AG09309 (cell line): ENCODE data around the gene ADGRB2.

Source experiments
- DNase-seq: peaks from one replicate; pipeline ENCODE4 v3.0.0-alpha.2; 2010; ENCODE audit warnings: low read depth
- H3K4me3 ChIP-seq: 2 replicates; pipeline ENCODE4 v1.5.1; 2011; ENCODE audit warnings: mild to moderate bottlenecking, low read depth, low read length, moderate library complexity; ENCODE audit not compliant: control insufficient read depth
- TF ChIP-seq, protein P1 (sequence below): IDR thresholded peaks from 2 replicates; pipeline ENCODE4 v1.5.1; 2011; ENCODE audit warnings: mild to moderate bottlenecking, low read depth, low read length, inconsistent platforms; ENCODE audit not compliant: insufficient read depth, control insufficient read depth; ENCODE audit errors: missing control alignments

The ADGRB2 gene

DNA sequence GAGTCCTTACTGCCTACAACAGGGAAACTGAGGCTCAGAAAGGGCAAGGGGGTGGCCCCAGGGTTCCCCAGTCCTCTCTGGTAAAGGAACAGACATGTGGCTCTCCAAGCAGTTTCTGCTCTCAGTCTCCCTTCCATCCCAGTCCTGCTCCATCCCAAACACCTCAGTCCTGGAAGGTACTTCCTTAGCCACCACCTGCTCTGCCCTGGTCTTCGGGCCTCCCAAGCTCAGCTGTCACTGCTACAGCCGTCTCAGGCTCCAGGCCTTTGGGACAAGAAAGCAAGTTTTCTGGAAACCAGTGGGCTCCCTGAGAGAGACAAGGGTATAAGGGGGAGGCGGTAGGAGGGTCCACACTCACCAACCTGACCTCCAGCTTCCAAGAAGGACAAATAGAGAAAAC is 23.1 kb upstream of the ADGRB2 start:
- DNase-seq, result no peak
- TF ChIP-seq, protein P1, sequence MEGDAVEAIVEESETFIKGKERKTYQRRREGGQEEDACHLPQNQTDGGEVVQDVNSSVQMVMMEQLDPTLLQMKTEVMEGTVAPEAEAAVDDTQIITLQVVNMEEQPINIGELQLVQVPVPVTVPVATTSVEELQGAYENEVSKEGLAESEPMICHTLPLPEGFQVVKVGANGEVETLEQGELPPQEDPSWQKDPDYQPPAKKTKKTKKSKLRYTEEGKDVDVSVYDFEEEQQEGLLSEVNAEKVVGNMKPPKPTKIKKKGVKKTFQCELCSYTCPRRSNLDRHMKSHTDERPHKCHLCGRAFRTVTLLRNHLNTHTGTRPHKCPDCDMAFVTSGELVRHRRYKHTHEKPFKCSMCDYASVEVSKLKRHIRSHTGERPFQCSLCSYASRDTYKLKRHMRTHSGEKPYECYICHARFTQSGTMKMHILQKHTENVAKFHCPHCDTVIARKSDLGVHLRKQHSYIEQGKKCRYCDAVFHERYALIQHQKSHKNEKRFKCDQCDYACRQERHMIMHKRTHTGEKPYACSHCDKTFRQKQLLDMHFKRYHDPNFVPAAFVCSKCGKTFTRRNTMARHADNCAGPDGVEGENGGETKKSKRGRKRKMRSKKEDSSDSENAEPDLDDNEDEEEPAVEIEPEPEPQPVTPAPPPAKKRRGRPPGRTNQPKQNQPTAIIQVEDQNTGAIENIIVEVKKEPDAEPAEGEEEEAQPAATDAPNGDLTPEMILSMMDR, result no peak
- H3K4me3 ChIP-seq, result no peak overlapping the region

DNA sequence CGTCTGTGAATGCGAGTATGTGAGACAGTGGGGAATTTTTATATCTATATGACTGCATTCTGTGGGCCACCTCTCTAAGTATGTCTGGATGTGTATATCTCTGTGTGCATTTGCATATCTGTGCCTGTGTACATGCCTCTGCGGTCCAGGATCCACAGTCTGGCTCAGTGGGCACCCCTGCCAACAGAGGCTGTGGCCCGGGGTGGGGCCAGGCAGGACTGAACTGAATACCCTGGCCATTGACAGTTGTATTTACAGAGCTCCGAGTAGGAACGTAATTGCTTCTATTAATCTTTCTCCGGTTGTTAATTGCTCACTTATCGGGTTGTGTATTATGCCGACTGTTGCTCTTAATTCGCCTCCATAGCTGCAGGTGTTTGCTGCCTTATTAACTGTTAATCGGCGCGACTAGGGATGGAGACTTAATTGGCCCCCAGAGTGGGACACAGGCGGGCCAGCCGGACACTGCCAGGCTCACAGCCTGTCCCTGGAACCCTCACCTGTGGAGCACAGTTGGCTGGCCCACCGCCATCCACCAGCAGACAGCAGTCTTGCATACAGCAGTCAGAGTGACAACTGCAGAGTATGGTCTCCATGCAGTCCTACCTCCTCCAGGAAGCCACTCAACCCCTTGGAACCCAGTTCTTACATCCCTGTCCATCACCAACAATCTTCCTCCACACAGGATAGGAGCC is 22.4 kb upstream of the ADGRB2 start:
- no peak for DNase-seq
- no peak overlapping the region for H3K4me3 ChIP-seq
- TF ChIP-seq, protein P1, result no peak

DNA sequence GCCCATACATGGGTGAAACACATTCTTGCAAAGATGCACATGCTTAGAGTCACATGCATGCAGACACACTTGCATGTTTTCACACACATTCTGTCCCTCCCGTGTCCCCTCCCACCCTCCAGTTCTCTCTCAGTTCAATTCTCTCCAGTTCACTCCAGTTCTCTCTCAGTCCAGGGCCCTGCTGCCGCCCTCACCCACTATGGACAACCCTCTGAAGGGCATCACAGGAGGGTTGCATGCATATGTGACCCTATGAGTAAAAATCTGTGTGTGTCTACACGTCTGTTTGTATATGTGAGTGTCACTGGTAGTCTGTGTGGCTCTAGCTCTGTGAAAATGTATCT is 21.8 kb upstream of the ADGRB2 start:
- no peak overlapping the region for H3K4me3 ChIP-seq
- no peak for DNase-seq
- TF ChIP-seq, protein P1, result no peak

DNA sequence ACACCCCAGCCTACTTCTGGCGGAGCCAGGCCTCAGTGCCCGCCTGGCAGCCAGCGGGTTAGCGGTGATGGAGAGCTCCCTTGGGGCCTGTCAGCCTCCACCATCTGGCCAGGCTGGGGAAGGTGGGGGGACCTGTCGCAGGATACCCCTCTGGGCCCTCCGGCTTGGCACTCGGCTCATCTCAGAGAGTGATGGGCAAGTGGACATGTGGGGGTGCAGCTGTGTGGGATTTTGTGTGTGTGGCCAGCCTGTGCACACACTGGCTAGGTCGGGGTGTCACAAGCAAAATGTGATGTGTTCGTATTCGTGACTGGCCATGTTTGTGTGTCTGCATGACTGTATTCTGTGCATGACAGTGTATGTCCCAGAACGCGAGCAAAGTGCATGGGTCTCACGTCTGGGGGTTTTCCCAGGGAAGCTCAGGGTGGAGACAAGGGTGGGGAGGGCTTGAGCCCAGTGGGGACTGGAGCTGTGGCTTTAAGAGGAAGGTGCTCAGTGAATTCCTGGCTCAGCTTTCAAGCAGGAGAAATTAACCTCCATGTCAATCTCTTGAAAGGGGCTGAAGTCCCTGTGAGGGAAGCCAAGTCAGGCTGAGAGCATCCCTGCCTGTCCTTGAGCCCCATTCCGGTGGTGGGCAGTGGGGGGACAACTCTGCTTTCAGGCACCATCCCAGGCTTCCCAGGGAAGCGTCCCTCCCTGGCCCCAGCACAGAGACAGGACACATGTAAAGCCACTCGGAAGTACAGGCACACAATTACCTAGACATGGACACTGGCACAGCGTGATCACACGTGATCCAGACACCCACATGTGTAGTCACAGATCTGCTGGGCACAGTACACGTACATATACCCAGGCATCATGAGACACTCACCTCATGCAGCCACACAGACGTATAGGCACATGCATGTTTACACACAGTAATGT is 21.1 kb upstream of the ADGRB2 start:
- no peak for DNase-seq
- no peak overlapping the region for H3K4me3 ChIP-seq
- TF ChIP-seq, protein P1, result no peak

DNA sequence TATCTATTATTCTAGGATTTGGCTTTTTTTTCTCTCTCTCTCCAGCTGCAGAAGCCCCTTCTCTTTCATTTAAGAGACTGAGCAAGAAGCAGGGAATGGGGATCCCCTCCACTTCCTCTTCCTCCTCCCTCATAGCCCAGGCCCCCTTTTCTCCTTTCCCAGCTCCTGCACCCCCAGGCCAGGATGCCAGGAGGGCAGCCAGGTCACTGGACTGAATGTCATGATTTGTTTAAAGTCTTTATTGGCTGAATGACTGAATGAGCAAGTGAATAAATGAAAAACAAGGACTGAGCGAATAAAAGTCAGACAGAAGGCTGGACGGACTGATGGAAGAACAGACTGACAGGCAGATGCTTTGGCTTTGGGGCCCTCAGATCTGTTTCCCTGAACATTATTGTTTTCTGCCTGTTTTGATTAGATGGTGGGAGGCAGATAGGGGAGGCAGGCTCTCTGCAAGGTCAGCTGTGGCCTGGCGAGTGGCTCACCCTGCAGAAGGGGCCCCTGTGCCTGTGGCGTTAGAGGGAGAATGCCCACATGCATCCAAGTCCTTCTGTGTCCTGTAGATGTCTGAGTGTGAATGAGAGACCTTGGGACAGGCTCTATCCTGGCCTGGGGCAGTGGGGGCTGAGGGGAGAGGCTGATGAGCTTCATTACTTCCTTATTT is 20.3 kb upstream of the ADGRB2 start:
- H3K4me3 ChIP-seq, result no peak overlapping the region
- TF ChIP-seq, protein P1, result no peak
- no peak for DNase-seq

DNA sequence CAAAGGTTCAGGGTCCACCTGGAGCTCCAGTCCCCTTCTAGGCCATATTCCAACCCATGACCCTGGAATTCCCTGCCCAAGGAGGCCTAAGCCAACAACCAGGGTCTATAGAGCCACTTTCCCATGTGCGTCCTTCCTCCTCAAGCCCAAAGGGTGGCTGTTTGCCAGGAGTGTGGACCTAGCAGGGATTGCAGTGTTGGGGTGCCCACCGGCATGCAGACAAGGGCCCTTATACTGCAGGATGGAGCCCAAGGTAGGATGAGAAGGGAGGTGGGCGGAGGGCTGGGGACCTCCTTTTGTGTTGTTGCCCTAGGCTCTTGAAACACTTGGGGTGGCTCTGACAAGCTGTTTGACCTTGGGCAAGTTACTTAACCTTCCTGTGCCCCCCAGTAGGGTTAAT is 19.7 kb upstream of the ADGRB2 start:
- TF ChIP-seq, protein P1, result no peak
- DNase-seq, result no peak
- H3K4me3 ChIP-seq, result no peak overlapping the region
